Hepatocyte (in vitro differentiated cells): ENCODE results near the gene NRL. TPM values are rescaled to one million over a fixed set of nuclear protein-coding genes. Genes with fewer than 3 reads are reported as not detected.

Source experiments
- DNase-seq: peaks from one replicate; pipeline ENCODE4 v3.0.0-alpha.2; 2016; ENCODE audit warnings: low spot score
- H2AFZ ChIP-seq: fragments of 200-600 bp; sonication (generic); 2 replicates; pipeline ENCODE4 v1.6.0; 2016; ENCODE audit warnings: antibody characterized with exemption, mild to moderate bottlenecking
- H3K27ac ChIP-seq: fragments of 200-600 bp; sonication (generic); 2 replicates; pipeline ENCODE4 v1.5.1; 2016; ENCODE audit warnings: mild to moderate bottlenecking
- H3K27me3 ChIP-seq: fragments of 200-600 bp; sonication (generic); 2 replicates; pipeline ENCODE4 v1.6.1; 2016
- H3K36me3 ChIP-seq: fragments of 200-600 bp; sonication (generic); replicated peaks from 2 replicates; pipeline ENCODE4 v1.5.1; 2016; ENCODE audit warnings: low read depth; ENCODE audit not compliant: insufficient read depth
- H3K4me1 ChIP-seq: fragments of 200-600 bp; sonication (generic); 2 replicates; pipeline ENCODE4 v1.5.1; 2016; ENCODE audit warnings: mild to moderate bottlenecking, moderate library complexity; ENCODE audit not compliant: insufficient read depth
- H3K4me2 ChIP-seq: fragments of 200-600 bp; sonication (generic); 2 replicates; pipeline ENCODE4 v1.6.0; 2016
- H3K4me3 ChIP-seq: fragments of 200-600 bp; sonication (generic); 2 replicates; pipeline ENCODE4 v1.5.1; 2016; ENCODE audit warnings: mild to moderate bottlenecking
- H3K79me2 ChIP-seq: fragments of 200-600 bp; sonication (generic); 2 replicates; pipeline ENCODE4 v1.6.0; 2017; ENCODE audit warnings: mild to moderate bottlenecking
- H3K9me2 ChIP-seq: fragments of 200-600 bp; sonication (generic); replicated peaks from 2 replicates; pipeline ENCODE4 v1.6.0; 2017; ENCODE audit warnings: mild to moderate bottlenecking; ENCODE audit not compliant: insufficient read depth
- H3K9me3 ChIP-seq: fragments of 200-600 bp; sonication (generic); 2 replicates; pipeline ENCODE4 v1.5.1; 2016; ENCODE audit warnings: low read depth, mild to moderate bottlenecking
- H4K20me1 ChIP-seq: fragments of 200-600 bp; sonication (generic); 2 replicates; pipeline ENCODE4 v1.6.0; 2016; ENCODE audit warnings: mild to moderate bottlenecking; ENCODE audit not compliant: insufficient read depth, poor library complexity, severe bottlenecking
- CTCF ChIP-seq: fragments of 200-600 bp; sonication (generic); IDR thresholded peaks from 2 replicates; pipeline ENCODE4 v1.5.1; 2016; ENCODE audit warnings: antibody characterized with exemption, mild to moderate bottlenecking; ENCODE audit not compliant: poor library complexity
- EZH2 ChIP-seq: fragments of 200-600 bp; sonication (generic); IDR thresholded peaks from 2 replicates; pipeline ENCODE4 v1.6.1; 2016; ENCODE audit warnings: antibody characterized with exemption, mild to moderate bottlenecking, borderline replicate concordance
- EZH2phosphoT487 ChIP-seq: fragments of 200-600 bp; sonication (generic); IDR thresholded peaks from one replicate; pipeline ENCODE4 v1.6.1; 2018; ENCODE audit warnings: antibody characterized with exemption, mild to moderate bottlenecking, low read depth, moderate library complexity; ENCODE audit not compliant: unreplicated experiment, severe bottlenecking
- WGBS: methylation state at CpG from one replicate; pipeline ENCODE4 v1.1.6; 2016; ENCODE audit warnings: low lambda C conversion rate; ENCODE audit errors: missing lambda C conversion rate; 5-methylcytosine and 5-hydroxymethylcytosine counted together
- polyA plus RNA-seq: library from polyadenylated mRNA; unstranded; fragments of >200 nt; fragmentation: Nextera tagmentation; extraction: Ambion mirVana; gene quantifications from 2 replicates; pipeline ENCODE4 v1.2.1, GENCODE V29; 2016
- total RNA-seq: library from RNA; depleted of rRNA; stranded (reverse); fragments of >200 nt; gene quantifications from 2 replicates; pipeline ENCODE4 v1.2.3, GENCODE V29; 2014

Gene NRL
- total and polyA plus RNA-seq, 2 experiments from 2014 or later, result 1.2 to 2.4 TPM

- TF ChIP-seq CTCF (no peak), EZH2 (no peak), EZH2phosphoT487 (no peak)
- Histone ChIP-seq H3K9me2 (no peaks in the 10 kb centered on the region), H3K4me1 (no peaks in the 10 kb centered on the region), H3K27ac (no peak overlapping the region), H3K36me3 (no peaks in the 10 kb centered on the region), H4K20me1 (no peaks in the 10 kb centered on the region), H3K9me3 (no peaks in the 10 kb centered on the region), H3K4me3 (no peak overlapping the region), H3K79me2 (no peaks in the 10 kb centered on the region), H3K27me3 (no peaks in the 10 kb centered on the region), H3K4me2 (no peak overlapping the region), H2AFZ (no peak overlapping the region)
- 96% methylated on average over 8 of the region's 8 CpGs for WGBS
- no peak for DNase-seq
Measured at GRCh38 chr14:24122898-24123297, 8.1 kb upstream of the NRL start.

- Histone ChIP-seq H4K20me1 (no peaks in the 10 kb centered on the region), H3K79me2 (no peaks in the 10 kb centered on the region), H2AFZ (no peak overlapping the region), H3K36me3 (no peaks in the 10 kb centered on the region), H3K4me3 (no peak overlapping the region), H3K9me2 (no peaks in the 10 kb centered on the region), H3K9me3 (no peaks in the 10 kb centered on the region), H3K27ac (no peak overlapping the region), H3K4me2 (no peak overlapping the region), H3K4me1 (no peaks in the 10 kb centered on the region), H3K27me3 (no peaks in the 10 kb centered on the region)
- no peak for TF ChIP-seq CTCF
- no peak for TF ChIP-seq EZH2
- no peak for TF ChIP-seq EZH2phosphoT487
- DNase-seq, result no peak
- 68% methylated on average over 3 of the region's 4 CpGs for WGBS
Measured at GRCh38 chr14:24122416-24122815, 7.7 kb upstream of the NRL start.

GRCh38 chr14:24121210-24121609 is 6.5 kb upstream of the NRL start:
- TF ChIP-seq EZH2 (no peak), EZH2phosphoT487 (no peak), CTCF (no peak)
- Histone ChIP-seq H3K9me2 (no peaks in the 10 kb centered on the region), H3K9me3 (no peaks in the 10 kb centered on the region), H3K4me1 (peaks cover 6% of the 10 kb centered on the region), H3K36me3 (no peaks in the 10 kb centered on the region), H3K79me2 (peaks cover 10% of the 10 kb centered on the region), H4K20me1 (no peaks in the 10 kb centered on the region), H3K4me3 (no peak overlapping the region), H3K27ac (no peak overlapping the region), H3K4me2 (no peak overlapping the region), H3K27me3 (no peaks in the 10 kb centered on the region), H2AFZ (no peak overlapping the region)
- WGBS, result 98% methylated on average over 8 of the region's 8 CpGs
- DNase-seq, result no peak

- H3K4me3 ChIP-seq, result no peak overlapping the region
- no peak overlapping the region for H2AFZ ChIP-seq
- H3K36me3 ChIP-seq, result no peaks in the 10 kb centered on the region
- WGBS, result 97% methylated on average over 6 of the region's 6 CpGs
- no peak overlapping the region for H3K27ac ChIP-seq
- no peaks in the 10 kb centered on the region for H3K9me3 ChIP-seq
- TF ChIP-seq EZH2phosphoT487, result no peak
- no peak for TF ChIP-seq EZH2
- no peak for TF ChIP-seq CTCF
- no peaks in the 10 kb centered on the region for H4K20me1 ChIP-seq
- no peaks in the 10 kb centered on the region for H3K27me3 ChIP-seq
- H3K4me2 ChIP-seq, result no peak overlapping the region
- peaks cover 9% of the 10 kb centered on the region for H3K4me1 ChIP-seq
- peaks cover 17% of the 10 kb centered on the region for H3K79me2 ChIP-seq
- no peaks in the 10 kb centered on the region for H3K9me2 ChIP-seq
- DNase-seq, result no peak
Measured at GRCh38 chr14:24119691-24120090, 4.9 kb upstream of the NRL start.
